Body of pancreas (tissue), 4 donors: ENCODE results near the gene DHX38.

Experiments
- POLR2A ChIP-seq, 3 donors: fragments of 450-650 bp; IDR thresholded peaks; one replicate each; pipeline ENCODE4 v1.6.1; 2016; ENCODE audit warnings: antibody characterized with exemption in 3 of 3, mild to moderate bottlenecking in 2 of 3
- TF ChIP-seq, protein P1 (sequence below), 7 experiments: fragments of 450-650 bp in 4 of 7; fragments of 200-600 bp in 3 of 7; sonication (generic) in 3 of 7; IDR thresholded peaks; one replicate each; pipeline ENCODE4 v1.5.1; 2016 to 2019; ENCODE audit warnings: antibody characterized with exemption in 7 of 7

DNA sequence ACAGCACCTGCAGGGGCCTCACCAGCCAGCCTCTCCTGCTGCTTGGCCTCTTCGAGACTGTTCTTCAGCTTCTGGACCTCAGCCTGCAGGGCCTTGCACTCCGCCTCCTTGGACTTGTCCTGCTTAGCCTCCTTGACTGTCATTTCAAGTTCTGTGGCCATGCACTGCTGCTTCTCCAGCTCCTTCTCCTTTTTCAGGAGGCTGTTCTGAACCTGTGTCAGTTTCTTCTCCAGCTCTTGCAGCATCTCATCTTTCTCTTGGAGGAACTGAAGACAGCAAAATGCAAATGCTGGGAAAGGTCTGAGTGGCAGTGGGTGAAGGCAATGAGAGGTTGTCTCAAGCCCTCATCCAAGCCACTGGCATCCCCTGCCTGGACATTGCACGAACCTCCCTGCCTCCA is 39.1 kb downstream of the DHX38 start:
- TF ChIP-seq, protein P1, sequence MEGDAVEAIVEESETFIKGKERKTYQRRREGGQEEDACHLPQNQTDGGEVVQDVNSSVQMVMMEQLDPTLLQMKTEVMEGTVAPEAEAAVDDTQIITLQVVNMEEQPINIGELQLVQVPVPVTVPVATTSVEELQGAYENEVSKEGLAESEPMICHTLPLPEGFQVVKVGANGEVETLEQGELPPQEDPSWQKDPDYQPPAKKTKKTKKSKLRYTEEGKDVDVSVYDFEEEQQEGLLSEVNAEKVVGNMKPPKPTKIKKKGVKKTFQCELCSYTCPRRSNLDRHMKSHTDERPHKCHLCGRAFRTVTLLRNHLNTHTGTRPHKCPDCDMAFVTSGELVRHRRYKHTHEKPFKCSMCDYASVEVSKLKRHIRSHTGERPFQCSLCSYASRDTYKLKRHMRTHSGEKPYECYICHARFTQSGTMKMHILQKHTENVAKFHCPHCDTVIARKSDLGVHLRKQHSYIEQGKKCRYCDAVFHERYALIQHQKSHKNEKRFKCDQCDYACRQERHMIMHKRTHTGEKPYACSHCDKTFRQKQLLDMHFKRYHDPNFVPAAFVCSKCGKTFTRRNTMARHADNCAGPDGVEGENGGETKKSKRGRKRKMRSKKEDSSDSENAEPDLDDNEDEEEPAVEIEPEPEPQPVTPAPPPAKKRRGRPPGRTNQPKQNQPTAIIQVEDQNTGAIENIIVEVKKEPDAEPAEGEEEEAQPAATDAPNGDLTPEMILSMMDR (IDR thresholded peaks at IDR 0.05), result no peak
- no peak for TF ChIP-seq POLR2A (IDR thresholded peaks at IDR 0.05)
